Stimulated activated naive B cell treated with anti-CD40 and anti-IgM and Interleukin-4, amounts not matched to agents 10 μg/mL and 1 μg/mL and 100 μg/mL, for 72 hours (primary cell): ENCODE data around the gene PDCD6IP.
"Not testable (repeated sequence)": the region's sequence is repeated elsewhere in the genome, so short reads cannot be mapped to it uniquely, and the experiment has no call there.

ENCODE experiments used
- ATAC-seq, 2 donors: fragments of 150-1000 bp; cut with Tn5 transposase; replicated peaks; 2 replicates each; pipeline ENCODE4 v1.10.0; 2021; ENCODE audit warnings: moderate library complexity in 1 of 2
- DNase-seq: peaks from one replicate; pipeline ENCODE4 v3.0.0; 2021
- H3K27ac Mint-ChIP-seq: one replicate; pipeline ENCODE4 v1.8.0; 2022; ENCODE audit warnings: mild to moderate bottlenecking, mixed read lengths
- H3K27me3 Mint-ChIP-seq, 2 donors: one replicate each; pipeline ENCODE4 v1.8.0; 2022; ENCODE audit warnings: mixed read lengths in 2 of 2
- H3K36me3 Mint-ChIP-seq, 2 donors: one replicate each; pipeline ENCODE4 v1.8.0; 2022; ENCODE audit warnings: mixed read lengths in 2 of 2, mild to moderate bottlenecking in 1 of 2
- H3K4me1 Mint-ChIP-seq, 2 donors: one replicate each; pipeline ENCODE4 v1.8.0; 2022; ENCODE audit warnings: mixed read lengths in 2 of 2, mild to moderate bottlenecking in 1 of 2
- H3K4me3 Mint-ChIP-seq, 2 donors: one replicate each; pipeline ENCODE4 v1.8.0; 2022; ENCODE audit warnings: mild to moderate bottlenecking in 2 of 2, mixed read lengths in 2 of 2, moderate library complexity in 1 of 2
- H3K9me3 Mint-ChIP-seq, 2 donors: one replicate each; pipeline ENCODE4 v1.8.0; 2022; ENCODE audit warnings: mixed read lengths in 2 of 2, mild to moderate bottlenecking in 1 of 2

The PDCD6IP gene

GRCh38 chr3:33798418-33799201, at the start of gene PDCD6IP:
Gene PDCD6IP (plus strand): TSS chr3:33798630. CDS start chr3:33798729, 99 bp downstream.
- Mint-ChIP-seq H3K27ac (peak within 1 kb of the TSS; percentile 99), H3K4me3 (peak within 1 kb of the TSS; percentile 88 to 100)

GRCh38 chr3:33749546-33750210, 48.8 kb upstream of the PDCD6IP start:
- Mint-ChIP-seq H3K27me3 (peaks cover 0 to 8% of the 10 kb centered on the region in 2 donors), H3K27ac (no peak overlapping the region), H3K9me3 (peaks cover 4 to 6% of the 10 kb centered on the region in 2 donors), H3K4me1 (peaks cover 0 to 1% of the 10 kb centered on the region in 2 donors), H3K4me3 (no peak overlapping the region), H3K36me3 (peaks cover 0 to 6% of the 10 kb centered on the region in 2 donors)
- DNase-seq = no peak
- ATAC-seq = peak in 1 of 2 donors; percentile 41

More at GRCh38 chr3:33798418-33799201, at the start of gene PDCD6IP:
- peaks cover 20 to 45% of the 10 kb centered on the region in 2 donors for H3K4me1 Mint-ChIP-seq
- ATAC-seq (peak; percentile 88 to 92), DNase-seq (peak; percentile 92)
- H3K27me3 Mint-ChIP-seq = no peaks in the 10 kb centered on the region
- no peaks in the 10 kb centered on the region for H3K9me3 Mint-ChIP-seq
- peaks cover 10 to 13% of the 10 kb centered on the region in 2 donors for H3K36me3 Mint-ChIP-seq

GRCh38 chr3:33750211-33750548, 48.2 kb upstream of the PDCD6IP start:
- no peak for DNase-seq
- no peak for ATAC-seq
- H3K4me1 Mint-ChIP-seq = peaks cover 0 to 1% of the 10 kb centered on the region in 2 donors

GRCh38 chr3:33751336-33751735, 47.1 kb upstream of the PDCD6IP start:
- DNase-seq (no peak), ATAC-seq (no peak)
- Mint-ChIP-seq H3K27ac (no peak overlapping the region), H3K36me3 (peaks cover 0 to 10% of the 10 kb centered on the region in 2 donors), H3K4me1 (peaks cover 0 to 1% of the 10 kb centered on the region in 2 donors), H3K27me3 (peaks cover 0 to 4% of the 10 kb centered on the region in 2 donors), H3K9me3 (peaks cover 8 to 9% of the 10 kb centered on the region in 2 donors), H3K4me3 (no peak overlapping the region)

More at GRCh38 chr3:33750211-33750548, 48.2 kb upstream of the PDCD6IP start:
- Mint-ChIP-seq H3K9me3 (peaks cover 8 to 9% of the 10 kb centered on the region in 2 donors), H3K27me3 (peaks cover 0 to 6% of the 10 kb centered on the region in 2 donors), H3K36me3 (peaks cover 0 to 10% of the 10 kb centered on the region in 2 donors), H3K27ac (no peak overlapping the region), H3K4me3 (no peak overlapping the region)

GRCh38 chr3:33754391-33754790, 44.0 kb upstream of the PDCD6IP start:
- H3K27me3 Mint-ChIP-seq, H3K27ac Mint-ChIP-seq, DNase-seq, H3K4me1 Mint-ChIP-seq, ATAC-seq, H3K4me3 Mint-ChIP-seq: not testable (repeated sequence)
- Mint-ChIP-seq H3K36me3 (peaks cover 0 to 10% of the 10 kb centered on the region in 2 donors), H3K9me3 (peaks cover 8 to 13% of the 10 kb centered on the region in 2 donors)

GRCh38 chr3:33758281-33758680, 40.1 kb upstream of the PDCD6IP start:
- H3K27ac Mint-ChIP-seq = no peak overlapping the region
- H3K27me3 Mint-ChIP-seq = peaks cover 6 to 12% of the 10 kb centered on the region in 2 donors

GRCh38 chr3:33758864-33759263, 39.6 kb upstream of the PDCD6IP start:
- peaks cover 6 to 13% of the 10 kb centered on the region in 2 donors for H3K9me3 Mint-ChIP-seq
- peaks cover 8 to 14% of the 10 kb centered on the region in 2 donors for H3K27me3 Mint-ChIP-seq
- no peaks in the 10 kb centered on the region for H3K4me1 Mint-ChIP-seq
- no peak for ATAC-seq
- no peak overlapping the region for H3K4me3 Mint-ChIP-seq
- H3K27ac Mint-ChIP-seq = no peak overlapping the region
- H3K36me3 Mint-ChIP-seq = peaks cover 0 to 10% of the 10 kb centered on the region in 2 donors
- DNase-seq = no peak

More at GRCh38 chr3:33758281-33758680, 40.1 kb upstream of the PDCD6IP start:
- no peaks in the 10 kb centered on the region for H3K4me1 Mint-ChIP-seq
- ATAC-seq (no peak), DNase-seq (no peak)
- H3K36me3 Mint-ChIP-seq = peaks cover 0 to 10% of the 10 kb centered on the region in 2 donors
- H3K9me3 Mint-ChIP-seq = peaks cover 8 to 13% of the 10 kb centered on the region in 2 donors
- no peak overlapping the region for H3K4me3 Mint-ChIP-seq

GRCh38 chr3:33768578-33769330, 29.7 kb upstream of the PDCD6IP start:
- Mint-ChIP-seq H3K27me3 (peaks cover 0 to 5% of the 10 kb centered on the region in 2 donors), H3K27ac (no peak overlapping the region), H3K36me3 (no peaks in the 10 kb centered on the region), H3K9me3 (no peaks in the 10 kb centered on the region), H3K4me1 (no peaks in the 10 kb centered on the region), H3K4me3 (no peak overlapping the region)
- no peak for DNase-seq
- ATAC-seq = no peak

GRCh38 chr3:33773637-33774036, 24.8 kb upstream of the PDCD6IP start:
- no peaks in the 10 kb centered on the region for H3K4me1 Mint-ChIP-seq
- ATAC-seq (no peak), DNase-seq (no peak)
- no peak overlapping the region for H3K4me3 Mint-ChIP-seq
- no peaks in the 10 kb centered on the region for H3K36me3 Mint-ChIP-seq
- H3K27ac Mint-ChIP-seq = no peak overlapping the region
- peaks cover 0 to 5% of the 10 kb centered on the region in 2 donors for H3K27me3 Mint-ChIP-seq
- no peaks in the 10 kb centered on the region for H3K9me3 Mint-ChIP-seq

- H3K27me3 Mint-ChIP-seq = peaks cover 0 to 5% of the 10 kb centered on the region in 2 donors
- DNase-seq (no peak), ATAC-seq (no peak)
- no peaks in the 10 kb centered on the region for H3K9me3 Mint-ChIP-seq
- no peaks in the 10 kb centered on the region for H3K4me1 Mint-ChIP-seq
- no peak overlapping the region for H3K27ac Mint-ChIP-seq
- H3K36me3 Mint-ChIP-seq = no peaks in the 10 kb centered on the region
- no peak overlapping the region for H3K4me3 Mint-ChIP-seq
These were observed 23.1 kb upstream of the PDCD6IP start for GRCh38 chr3:33775363-33775762.

GRCh38 chr3:33777996-33778395, 20.4 kb upstream of the PDCD6IP start:
- no peaks in the 10 kb centered on the region for H3K27me3 Mint-ChIP-seq
- no peak overlapping the region for H3K27ac Mint-ChIP-seq
- no peaks in the 10 kb centered on the region for H3K36me3 Mint-ChIP-seq
- DNase-seq (no peak), ATAC-seq (no peak)
- peaks cover 0 to 2% of the 10 kb centered on the region in 2 donors for H3K4me1 Mint-ChIP-seq
- no peak overlapping the region for H3K4me3 Mint-ChIP-seq
- peaks cover 0 to 2% of the 10 kb centered on the region in 2 donors for H3K9me3 Mint-ChIP-seq

GRCh38 chr3:33779751-33780150, 18.7 kb upstream of the PDCD6IP start:
- Mint-ChIP-seq H3K27ac (no peak overlapping the region), H3K4me1 (peaks cover 0 to 2% of the 10 kb centered on the region in 2 donors), H3K9me3 (peaks cover 0 to 2% of the 10 kb centered on the region in 2 donors), H3K36me3 (no peaks in the 10 kb centered on the region), H3K4me3 (no peak overlapping the region), H3K27me3 (no peaks in the 10 kb centered on the region)
- DNase-seq = no peak
- ATAC-seq = no peak

GRCh38 chr3:33781413-33781812, 17.0 kb upstream of the PDCD6IP start:
- not testable (repeated sequence) for H3K27me3 Mint-ChIP-seq, DNase-seq, H3K36me3 Mint-ChIP-seq, H3K9me3 Mint-ChIP-seq, H3K4me1 Mint-ChIP-seq, H3K27ac Mint-ChIP-seq, H3K4me3 Mint-ChIP-seq
- ATAC-seq = peak in 1 of 2 donors; percentile 38
